Keratinocyte (primary cell): Measurements from ENCODE around the gene UBE2D4. TPM values are rescaled to one million over a fixed set of nuclear protein-coding genes. Genes with fewer than 3 reads are reported as not detected.
A peak's percentile ranks its signal among the peaks of the same experiment; 100 is the strongest.

Experiments used
- DNase-seq: peaks from one replicate; pipeline ENCODE4 v3.0.0-alpha.2; 2011; ENCODE audit warnings: low read depth, missing footprints, low spot score
- FAIRE-seq: peaks from 2 replicates; lab custom pipeline; 2011; peaks lifted over from hg19 to GRCh38; lab: Jason Lieb, UNC
- H2AFZ ChIP-seq: 2 replicates; pipeline ENCODE4 v1.6.0; 2012; ENCODE audit warnings: low read length, control low read depth, inconsistent platforms; ENCODE audit not compliant: control insufficient read depth
- H3K27ac ChIP-seq: 2 replicates; pipeline ENCODE4 v1.5.1; 2011; ENCODE audit warnings: low read length; ENCODE audit not compliant: control insufficient read depth, insufficient read depth
- H3K27me3 ChIP-seq: 3 replicates; pipeline ENCODE4 v1.6.0; 2011; ENCODE audit warnings: low read length; ENCODE audit not compliant: control insufficient read depth, insufficient read depth; ENCODE audit errors: extremely low read depth
- H3K36me3 ChIP-seq, 2 experiments: 2 replicates in 1 of 2; 3 replicates in 1 of 2; pipeline ENCODE4 v1.5.1; 2011; ENCODE audit warnings: low read length in 2 of 2, mild to moderate bottlenecking in 1 of 2; ENCODE audit not compliant: control insufficient read depth in 2 of 2, insufficient read depth in 2 of 2; ENCODE audit errors: extremely low read depth in 1 of 2
- H3K4me1 ChIP-seq: 3 replicates; pipeline ENCODE4 v1.5.1; 2011; ENCODE audit warnings: low read length; ENCODE audit not compliant: control insufficient read depth, insufficient read depth; ENCODE audit errors: extremely low read depth
- H3K4me2 ChIP-seq: 3 replicates; pipeline ENCODE4 v1.6.0; 2011; ENCODE audit warnings: low read depth, low read length; ENCODE audit not compliant: control insufficient read depth, insufficient read depth; ENCODE audit errors: extremely low read depth
- H3K4me3 ChIP-seq, 3 experiments: fragments of 200-600 bp in 1 of 3; sonication (generic) in 1 of 3; 2 replicates in 2 of 3; 3 replicates in 1 of 3; pipeline ENCODE4 v1.5.1; 2011 to 2016; ENCODE audit warnings: low read length in 3 of 3, mild to moderate bottlenecking in 3 of 3, control low read depth in 2 of 3, inconsistent platforms in 1 of 3, low read depth in 1 of 3, mixed read lengths in 1 of 3, mixed run types in 1 of 3, moderate library complexity in 1 of 3; ENCODE audit not compliant: control insufficient read depth in 2 of 3, insufficient read depth in 2 of 3; ENCODE audit errors: extremely low read depth in 1 of 3
- H3K79me2 ChIP-seq: 2 replicates; pipeline ENCODE4 v1.6.0; 2012; ENCODE audit warnings: low read length; ENCODE audit not compliant: control insufficient read depth, insufficient read depth
- H3K9ac ChIP-seq: 3 replicates; pipeline ENCODE4 v1.6.0; 2011; ENCODE audit warnings: low read length; ENCODE audit not compliant: control insufficient read depth, insufficient read depth; ENCODE audit errors: extremely low read depth
- H3K9me1 ChIP-seq: 3 replicates; pipeline ENCODE4 v1.6.0; 2011; ENCODE audit warnings: low read length; ENCODE audit not compliant: control insufficient read depth, insufficient read depth; ENCODE audit errors: extremely low read depth
- H3K9me3 ChIP-seq: 2 replicates; pipeline ENCODE4 v1.5.1; 2012; ENCODE audit warnings: low read depth, low read length; ENCODE audit not compliant: control insufficient read depth
- H4K20me1 ChIP-seq: 3 replicates; pipeline ENCODE4 v1.6.0; 2011; ENCODE audit warnings: low read length; ENCODE audit not compliant: control insufficient read depth, insufficient read depth; ENCODE audit errors: extremely low read depth
- EZH2 ChIP-seq: IDR thresholded peaks from one replicate; pipeline ENCODE4 v1.6.1; 2012; ENCODE audit warnings: inconsistent platforms, mild to moderate bottlenecking, low read length, moderate library complexity
- dilution Hi-C: fragments of 300-500 bp; cut with MboI; formaldehyde crosslinking; loops from one replicate; pipeline ENCODE4 v1.7.0; 2020; ENCODE audit warnings: low sequenced_read_pairs; ENCODE audit not compliant: extremely low pct_ligation_motif_present
- polyA plus RNA-seq, 5 experiments: library from polyadenylated mRNA; depleted of rRNA in 3 of 5; stranded (reverse) in 3 of 5; stranded (forward) in 1 of 5; unstranded in 1 of 5; fragments of >200 nt; gene quantifications; 1 replicate in 1 of 5; 2 replicates in 3 of 5; 3 replicates in 1 of 5; pipeline versions ENCODE4 v1.2.1 to v1.2.3, GENCODE V29; 2011 to 2012; ENCODE audit warnings: missing spikeins in 2 of 5, low read depth in 1 of 5, low replicate concordance in 1 of 5
- TF ChIP-seq, protein P1 (sequence below), 3 experiments: IDR thresholded peaks in 1 of 3; conservative IDR thresholded peaks in 1 of 3; optimal IDR thresholded peaks in 1 of 3; 2 replicates in 2 of 3; 3 replicates in 1 of 3; pipeline versions ENCODE3 to v1.5.1; 2011; ENCODE audit warnings: low read length in 3 of 3, mild to moderate bottlenecking in 3 of 3, moderate library complexity in 2 of 3, control low read depth in 1 of 3, inconsistent platforms in 1 of 3; ENCODE audit not compliant: insufficient read depth in 2 of 3; ENCODE audit errors: extremely low read depth in 1 of 3

The UBE2D4 gene
- polyA plus RNA-seq, 1 donor (not counting 4 experiments of a cell fraction or from before 2014, with no cell fraction given): 8.1 TPM

DNA sequence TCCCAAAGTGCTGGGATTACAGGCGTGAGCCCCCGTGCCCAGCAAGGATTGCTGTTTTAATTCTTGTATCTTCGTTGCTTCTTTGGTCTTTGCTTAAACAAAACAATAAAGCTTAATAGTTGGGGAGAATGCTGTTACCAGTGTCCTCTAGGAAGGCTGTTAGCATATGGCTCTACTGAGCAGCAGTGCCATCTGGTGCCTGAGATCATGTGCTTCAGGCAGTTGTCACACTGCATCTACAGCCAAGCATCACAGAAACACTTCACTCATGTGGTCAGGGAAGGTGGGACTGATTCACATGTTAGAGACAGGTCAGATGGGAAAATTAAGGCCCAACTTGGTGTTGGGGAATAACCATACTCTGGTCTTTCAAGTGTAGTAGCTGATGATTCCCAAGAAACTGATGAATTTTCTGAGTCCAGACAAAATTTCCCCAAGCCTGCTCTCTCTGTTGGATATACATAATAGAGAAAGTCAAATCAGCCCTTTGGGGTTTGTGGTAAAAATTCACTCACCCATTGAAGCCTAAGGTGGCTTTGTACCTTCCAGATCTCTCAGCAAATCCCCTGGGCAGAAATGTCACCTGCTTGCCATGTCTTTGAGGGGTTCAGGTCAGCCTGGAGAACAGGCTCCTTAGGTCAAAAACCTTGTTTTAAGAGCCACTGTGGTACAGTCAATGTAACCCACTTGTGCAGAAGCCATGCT is 28.4 kb downstream of the UBE2D4 start:
- H3K9ac ChIP-seq: no peak overlapping the region
- DNase-seq (no peak), FAIRE-seq (peak; percentile 82)
- no peaks in the 10 kb centered on the region for H4K20me1 ChIP-seq
- no peak overlapping the region for H3K27ac ChIP-seq
- no peaks in the 10 kb centered on the region for H3K9me3 ChIP-seq
- H3K4me2 ChIP-seq: no peak overlapping the region
- H2AFZ ChIP-seq: no peak overlapping the region
- TF ChIP-seq, protein P1, sequence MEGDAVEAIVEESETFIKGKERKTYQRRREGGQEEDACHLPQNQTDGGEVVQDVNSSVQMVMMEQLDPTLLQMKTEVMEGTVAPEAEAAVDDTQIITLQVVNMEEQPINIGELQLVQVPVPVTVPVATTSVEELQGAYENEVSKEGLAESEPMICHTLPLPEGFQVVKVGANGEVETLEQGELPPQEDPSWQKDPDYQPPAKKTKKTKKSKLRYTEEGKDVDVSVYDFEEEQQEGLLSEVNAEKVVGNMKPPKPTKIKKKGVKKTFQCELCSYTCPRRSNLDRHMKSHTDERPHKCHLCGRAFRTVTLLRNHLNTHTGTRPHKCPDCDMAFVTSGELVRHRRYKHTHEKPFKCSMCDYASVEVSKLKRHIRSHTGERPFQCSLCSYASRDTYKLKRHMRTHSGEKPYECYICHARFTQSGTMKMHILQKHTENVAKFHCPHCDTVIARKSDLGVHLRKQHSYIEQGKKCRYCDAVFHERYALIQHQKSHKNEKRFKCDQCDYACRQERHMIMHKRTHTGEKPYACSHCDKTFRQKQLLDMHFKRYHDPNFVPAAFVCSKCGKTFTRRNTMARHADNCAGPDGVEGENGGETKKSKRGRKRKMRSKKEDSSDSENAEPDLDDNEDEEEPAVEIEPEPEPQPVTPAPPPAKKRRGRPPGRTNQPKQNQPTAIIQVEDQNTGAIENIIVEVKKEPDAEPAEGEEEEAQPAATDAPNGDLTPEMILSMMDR (optimal IDR thresholded peaks at IDR 0.05 in 1 of 3, IDR thresholded peaks at IDR 0.05 in 1 of 3, conservative IDR thresholded peaks at IDR 0.05 in 1 of 3; ENCODE audit: extremely low read depth in 1 of 3, insufficient read depth in 2 of 3, low read length in 3 of 3): peak; percentile 48 to 86 (median 54)
- no peak for TF ChIP-seq EZH2
- no peak overlapping the region for H3K4me3 ChIP-seq
- H3K9me1 ChIP-seq: no peaks in the 10 kb centered on the region
- H3K36me3 ChIP-seq: peaks cover 0 to 2% of the 10 kb centered on the region in 2 experiments
- no peaks in the 10 kb centered on the region for H3K79me2 ChIP-seq
- no peaks in the 10 kb centered on the region for H3K27me3 ChIP-seq
- H3K4me1 ChIP-seq: no peaks in the 10 kb centered on the region
- dilution Hi-C loops: no loop called here

DNA sequence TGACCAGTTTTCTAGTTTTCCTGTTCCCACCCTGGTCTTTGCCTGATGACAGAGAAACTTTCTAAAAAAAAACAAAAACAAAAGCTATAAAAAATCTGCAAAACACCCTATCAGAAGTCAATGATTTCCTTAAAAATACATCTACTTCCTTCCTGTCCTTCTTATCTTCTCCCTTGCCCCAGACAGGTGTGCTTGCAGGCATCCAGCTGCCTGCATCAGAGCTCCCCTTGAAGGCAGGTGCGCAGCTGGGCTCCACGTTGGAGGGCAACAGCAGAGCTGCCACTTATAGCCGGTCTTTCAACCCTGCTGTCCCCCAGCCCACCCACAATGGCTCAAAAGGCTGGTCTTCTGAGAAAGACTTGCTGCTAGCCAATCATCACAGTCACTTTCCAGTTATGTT is 29.8 kb downstream of the UBE2D4 start:
- no peak for TF ChIP-seq EZH2
- TF ChIP-seq, protein P1 (optimal IDR thresholded peaks at IDR 0.05 in 1 of 3, IDR thresholded peaks at IDR 0.05 in 1 of 3, conservative IDR thresholded peaks at IDR 0.05 in 1 of 3; ENCODE audit: extremely low read depth in 1 of 3, insufficient read depth in 2 of 3, low read length in 3 of 3): no peak
- Histone ChIP-seq H3K9me1 (no peaks in the 10 kb centered on the region), H3K9ac (no peak overlapping the region), H3K27me3 (no peaks in the 10 kb centered on the region), H3K79me2 (no peaks in the 10 kb centered on the region), H3K4me3 (no peak overlapping the region), H3K9me3 (no peaks in the 10 kb centered on the region), H3K36me3 (peaks cover 0 to 2% of the 10 kb centered on the region in 2 experiments), H4K20me1 (no peaks in the 10 kb centered on the region), H3K4me2 (no peak overlapping the region), H3K4me1 (no peaks in the 10 kb centered on the region), H3K27ac (no peak overlapping the region), H2AFZ (no peak overlapping the region)
- dilution Hi-C loops: no loop called here
- FAIRE-seq (no peak), DNase-seq (no peak)
